GM12874 (cell line): Measurements from ENCODE around the gene LEPROT.

Experiments
- CTCF ChIP-seq: IDR thresholded peaks from 2 replicates; pipeline ENCODE4 v1.5.1; 2011; ENCODE audit warnings: low read depth, mild to moderate bottlenecking, control low read depth, low read length, moderate library complexity; ENCODE audit not compliant: insufficient read depth

LEPROT gene

GRCh38 chr1:65401612-65402011 lies 18.9 kb upstream of the LEPROT start:
- no peak for TF ChIP-seq CTCF

DNA sequence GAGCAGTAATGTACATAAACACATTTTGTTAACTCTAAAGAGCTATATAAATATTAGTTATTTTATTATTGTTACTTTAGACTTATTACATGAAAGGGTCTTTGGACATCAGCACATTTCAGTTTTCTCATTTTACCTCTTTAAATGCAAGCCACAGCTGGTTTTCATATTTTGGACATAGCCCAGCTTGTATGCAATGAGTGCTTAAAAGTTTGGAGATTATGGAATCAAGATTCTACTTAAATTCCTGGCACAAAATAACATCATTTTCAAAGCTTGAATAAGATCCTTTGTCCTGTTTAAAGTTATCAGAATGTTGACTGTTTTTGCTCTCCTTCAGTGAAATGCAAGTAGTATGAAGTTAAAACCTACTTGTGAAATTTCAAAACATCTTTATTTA lies 15.5 kb upstream of the LEPROT start:
- TF ChIP-seq CTCF, result no peak

DNA sequence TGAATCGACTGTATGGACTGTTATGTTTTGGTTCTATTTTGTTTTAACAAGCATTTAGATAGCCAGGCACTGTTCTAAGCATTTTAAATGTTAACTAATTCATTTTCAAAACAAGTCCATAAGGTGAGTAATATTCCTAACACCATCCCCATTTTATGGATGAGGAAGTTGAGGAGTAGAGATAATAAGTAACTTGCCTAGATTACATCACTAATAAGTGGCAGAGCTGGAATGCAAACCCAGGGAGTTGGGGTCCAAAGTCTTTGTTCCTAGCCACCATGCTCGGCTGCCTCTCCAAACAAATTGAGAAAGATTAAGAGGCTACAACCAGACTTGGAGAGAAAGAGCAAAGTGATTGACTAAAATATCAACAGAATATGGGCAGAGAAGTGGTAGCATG lies 12.6 kb upstream of the LEPROT start:
- TF ChIP-seq CTCF, result no peak

DNA sequence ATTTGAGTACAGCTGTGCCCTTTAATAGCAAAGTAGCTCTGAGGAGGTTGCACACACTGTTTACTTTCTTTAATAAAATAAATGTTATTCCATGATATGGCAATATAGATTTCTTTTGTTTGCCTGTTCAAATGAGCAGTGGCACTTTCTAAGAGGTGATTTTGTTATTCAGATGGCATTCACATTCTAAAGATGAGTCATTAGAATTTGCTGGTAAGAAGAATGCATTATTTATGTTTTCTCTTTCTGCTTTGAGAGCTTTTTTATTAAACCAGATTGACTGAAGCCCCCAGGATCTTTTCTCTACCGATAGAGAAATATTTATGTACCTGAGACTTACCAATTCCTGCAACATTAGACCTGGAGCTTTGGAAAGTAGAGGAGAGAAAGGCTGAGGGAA lies 11.2 kb upstream of the LEPROT start:
- TF ChIP-seq CTCF, result no peak

DNA sequence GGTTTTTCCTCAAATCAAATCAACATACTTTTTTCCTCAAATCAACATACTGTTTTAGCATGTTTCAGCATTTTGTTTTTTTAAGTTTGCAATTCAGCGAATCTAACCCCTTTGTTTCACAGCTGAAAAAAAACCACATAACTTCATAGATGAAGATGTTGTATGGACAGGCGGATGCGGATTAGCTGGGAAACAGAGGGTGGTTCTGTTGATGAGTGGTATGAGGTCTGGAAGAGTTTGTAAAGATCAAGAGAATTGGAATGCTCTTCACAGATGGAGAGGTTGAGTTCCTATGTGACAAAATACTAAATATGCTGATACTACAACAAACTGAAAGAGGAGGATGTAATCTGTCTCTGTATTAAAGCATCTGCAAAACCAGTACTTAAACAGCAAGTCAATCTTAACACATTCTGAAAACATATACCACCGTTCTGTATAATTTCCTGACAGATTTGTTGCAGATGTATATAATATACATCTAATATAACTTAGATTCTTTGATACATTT lies 10.6 kb upstream of the LEPROT start:
- no peak for TF ChIP-seq CTCF

DNA sequence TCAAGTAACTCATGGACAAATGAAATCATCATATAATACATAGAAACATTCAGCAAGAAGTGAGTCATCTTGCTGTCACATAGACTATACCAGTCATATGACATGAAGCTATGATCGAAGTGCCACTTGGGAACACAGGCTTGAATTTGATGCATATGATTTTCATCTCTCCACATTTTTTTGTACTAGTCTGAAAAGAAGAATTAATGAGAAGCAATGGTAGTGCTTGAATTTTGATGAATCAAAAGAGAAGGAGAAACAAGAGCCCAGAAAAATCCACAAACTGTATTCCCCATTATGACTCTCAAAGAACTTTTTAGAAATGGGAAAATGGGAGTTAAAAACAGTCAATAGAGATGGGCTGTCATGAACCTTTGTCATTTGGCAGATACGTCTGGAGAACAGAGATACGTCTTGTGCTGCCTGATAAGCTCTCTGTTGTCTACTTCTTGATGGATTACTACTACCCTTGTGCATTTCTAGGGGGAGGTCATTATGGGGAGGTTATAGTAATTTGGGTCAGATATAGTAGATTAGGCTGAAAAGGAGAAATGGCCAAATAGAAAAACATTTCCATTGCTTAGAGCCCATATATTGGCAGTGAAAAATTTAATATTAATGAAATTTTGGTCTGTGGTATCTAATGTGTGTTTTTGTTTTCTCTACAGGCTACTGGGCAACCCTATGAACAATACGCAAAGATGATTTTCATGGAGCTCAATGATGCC lies 8.0 kb upstream of the LEPROT start:
- no peak for TF ChIP-seq CTCF

DNA sequence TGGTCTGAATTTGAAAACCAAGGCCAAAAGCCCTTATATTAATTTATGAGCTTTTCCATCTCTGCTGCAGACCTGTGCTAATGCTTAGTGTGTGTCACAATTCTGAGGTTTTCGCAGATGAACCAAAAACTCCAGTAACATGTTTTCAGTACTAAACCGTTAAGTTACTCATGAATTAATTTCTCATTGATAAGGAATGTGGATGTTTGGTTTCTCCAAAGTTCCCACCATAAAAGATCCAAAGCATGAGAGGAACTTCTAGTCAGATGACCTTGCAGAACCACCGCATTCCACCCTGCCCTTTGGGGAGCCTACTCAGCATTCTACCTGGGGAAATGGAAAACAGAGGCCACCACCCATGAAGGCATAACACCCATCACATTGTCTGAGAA lies 7.5 kb upstream of the LEPROT start:
- no peak for TF ChIP-seq CTCF
